HepG2 (cell line): ENCODE results near the gene POLR1C. TPM values are rescaled to one million over a fixed set of nuclear protein-coding genes. Genes with fewer than 3 reads are reported as not detected.
A peak's percentile ranks its signal among the peaks of the same experiment; 100 is the strongest.

Experiments used
- ARNT ChIP-seq: fragments of 450-650 bp; IDR thresholded peaks from 2 replicates; pipeline ENCODE4 v1.6.1; 2017
- CBX5 ChIP-seq: sonication (generic); formaldehyde crosslinking; IDR thresholded peaks from 2 replicates; pipeline ENCODE4 v1.4.0; 2020; ENCODE audit warnings: missing genetic modification reagents, borderline replicate concordance
- ELF1 ChIP-seq: sonication (generic); formaldehyde crosslinking; IDR thresholded peaks from 2 replicates; pipeline ENCODE4 v1.4.0; 2020; ENCODE audit warnings: missing genetic modification reagents
- HES4 ChIP-seq: sonication (generic); formaldehyde crosslinking; IDR thresholded peaks from 2 replicates; pipeline ENCODE4 v1.9.0; 2021; ENCODE audit warnings: mild to moderate bottlenecking, missing genetic modification reagents, borderline replicate concordance
- HMGA1 ChIP-seq: sonication (generic); formaldehyde crosslinking; conservative IDR thresholded peaks from 2 replicates; pipeline ENCODE4 v1.4.0; 2020; ENCODE audit warnings: missing genetic modification reagents
- KAT2B ChIP-seq: fragments of 150-350 bp; IDR thresholded peaks from 2 replicates; pipeline ENCODE4 v1.6.1; 2014; ENCODE audit warnings: low read depth, low read length, borderline replicate concordance
- MEIS2 ChIP-seq: sonication (generic); formaldehyde crosslinking; IDR thresholded peaks from 2 replicates; pipeline ENCODE4 v1.9.0; 2021; ENCODE audit warnings: mild to moderate bottlenecking, missing genetic modification reagents
- NFATC3 ChIP-seq: sonication (generic); formaldehyde crosslinking; IDR thresholded peaks from 2 replicates; pipeline ENCODE4 v1.5.1; 2020; ENCODE audit warnings: mild to moderate bottlenecking, missing genetic modification reagents
- NFYB ChIP-seq: sonication (generic); formaldehyde crosslinking; IDR thresholded peaks from 2 replicates; pipeline ENCODE4 v1.4.0; 2020; ENCODE audit warnings: missing genetic modification reagents
- PCBP2 ChIP-seq: fragments of 200-400 bp; formaldehyde crosslinking; optimal IDR thresholded peaks from 2 replicates; pipeline ENCODE3; 2018; ENCODE audit warnings: low read length, low read depth; ENCODE audit not compliant: poor library complexity, severe bottlenecking
- PHF21A ChIP-seq: sonication (generic); formaldehyde crosslinking; IDR thresholded peaks from 2 replicates; pipeline ENCODE4 v1.5.0; 2020; ENCODE audit warnings: mild to moderate bottlenecking, missing genetic modification reagents
- TP53 ChIP-seq: sonication (generic); formaldehyde crosslinking; conservative IDR thresholded peaks from 2 replicates; pipeline ENCODE4 v1.4.0; 2020; ENCODE audit warnings: missing genetic modification reagents
- ZBTB1 ChIP-seq: sonication (generic); formaldehyde crosslinking; IDR thresholded peaks from 2 replicates; pipeline ENCODE4 v1.4.0; 2020; ENCODE audit warnings: missing genetic modification reagents, borderline replicate concordance
- ZMAT3 ChIP-seq: sonication (generic); formaldehyde crosslinking; conservative IDR thresholded peaks from 2 replicates; pipeline ENCODE4 v1.7.0; 2021; ENCODE audit warnings: missing genetic modification reagents
- ZNF614 ChIP-seq: IDR thresholded peaks from 2 replicates; pipeline ENCODE4 v1.6.1; 2018; ENCODE audit warnings: missing biosample characterization, missing genetic modification reagents, inconsistent platforms, borderline replicate concordance
- polyA plus RNA-seq, 8 experiments: library from polyadenylated mRNA; depleted of rRNA in 3 of 8; stranded (reverse) in 7 of 8; unstranded in 1 of 8; fragments of >200 nt; fragmentation: Illumina TruSeq in 4 of 8; extraction: Trizol in 4 of 8; gene quantifications; 2 replicates each; pipeline versions ENCODE4 v1.2.1 to v1.2.3, GENCODE V29; 2011 to 2016; ENCODE audit warnings: low read depth in 4 of 8, missing spikeins in 1 of 8, mixed read lengths in 1 of 8; ENCODE audit not compliant: insufficient read depth in 1 of 8
- total RNA-seq, 5 experiments: library from RNA; depleted of rRNA; stranded (reverse); fragments of >200 nt; fragmentation: Illumina TruSeq; extraction: Trizol; gene quantifications; 2 replicates each; pipeline ENCODE4 v1.2.3, GENCODE V29; 2016; ENCODE audit warnings: low read depth in 1 of 5
- TF ChIP-seq, protein P1 (sequence below): IDR thresholded peaks from 2 replicates; pipeline ENCODE4 v1.6.1; 2016; ENCODE audit warnings: missing compliant biosample characterization, missing genetic modification reagents, borderline replicate concordance
- TF ChIP-seq, protein P2 (sequence below): IDR thresholded peaks from 2 replicates; pipeline ENCODE4 v1.6.1; 2012; ENCODE audit warnings: low read depth, low read length, improper control_type of control experiment
- TF ChIP-seq, protein P3 (sequence below): sonication (generic); formaldehyde crosslinking; IDR thresholded peaks from 2 replicates; pipeline ENCODE4 v1.4.0; 2020; ENCODE audit warnings: missing genetic modification reagents
- TF ChIP-seq, protein P4 (sequence below): IDR thresholded peaks from 2 replicates; pipeline ENCODE4 v1.6.1; 2016; ENCODE audit warnings: mild to moderate bottlenecking
- TF ChIP-seq, protein P5 (sequence below): sonication (generic); formaldehyde crosslinking; IDR thresholded peaks from 2 replicates; pipeline ENCODE4 v1.4.0; 2020; ENCODE audit warnings: mild to moderate bottlenecking, low read depth, missing genetic modification reagents
- TF ChIP-seq, protein P6 (sequence below): sonication (generic); formaldehyde crosslinking; IDR thresholded peaks from 2 replicates; pipeline ENCODE4 v1.5.0; 2020; ENCODE audit warnings: missing genetic modification reagents, mild to moderate bottlenecking, borderline replicate concordance

POLR1C gene
- total and polyA plus RNA-seq, 2 of the 13 experiments (the other 11 are each of a cell fraction or from before 2014, with no cell fraction given), result 62.6 to 72.2 TPM

DNA sequence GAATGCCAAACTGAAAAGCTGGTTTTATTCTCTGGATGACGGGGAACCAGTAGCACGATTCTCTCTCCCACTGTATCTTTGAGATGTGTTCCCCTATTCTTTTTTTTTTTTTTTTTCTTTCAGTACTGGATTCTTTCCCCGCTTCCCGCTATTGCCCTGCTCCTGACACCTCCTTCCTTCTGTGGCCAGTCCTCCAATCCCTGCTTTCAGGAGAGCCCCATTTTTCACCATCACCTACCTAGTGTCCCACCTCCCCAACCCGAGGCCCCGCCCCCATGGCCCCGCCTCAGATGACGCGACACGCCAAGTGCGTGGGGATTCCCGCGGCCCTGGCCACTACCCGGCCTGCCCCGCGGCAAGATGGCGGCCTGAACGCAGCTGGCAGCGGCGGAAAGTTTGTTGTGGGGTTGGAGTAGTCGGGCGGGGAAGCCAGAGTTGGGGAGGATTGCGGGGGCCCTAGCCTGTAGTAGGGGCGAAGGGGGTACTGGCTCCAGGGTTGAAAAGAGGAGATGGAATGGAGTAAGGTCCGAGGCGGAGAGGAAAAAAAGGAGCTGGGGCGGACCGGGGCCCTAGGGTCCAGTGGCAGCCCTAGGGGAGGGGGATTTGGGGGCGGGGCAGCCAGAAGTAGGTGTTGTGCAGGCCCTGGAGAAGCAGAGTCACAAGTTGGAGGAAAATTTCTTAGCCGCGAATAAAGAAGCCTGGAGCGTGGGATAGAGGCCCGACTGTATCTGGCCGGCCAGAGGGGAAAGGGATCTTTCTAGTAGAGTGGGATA lies 39.5 kb upstream of the POLR1C start, which contains the start of gene TJAP1 (continued):
- TF ChIP-seq ARNT (no peak), HMGA1 (CRISPR knock-in tag) (no peak), KAT2B (no peak), MEIS2 (CRISPR knock-in tag) (no peak), TP53 (CRISPR knock-in tag) (no peak), ZMAT3 (CRISPR knock-in tag) (no peak; the same call in 1 of the 2 replicates), PCBP2 (no peak), PHF21A (0 out of 2 replicates have a peak, but pooled peaks have one; percentile 45), NFATC3 (CRISPR knock-in tag) (no peak), CBX5 (CRISPR knock-in tag) (no peak; the same call in 1 of the 2 replicates), ELF1 (CRISPR knock-in tag) (no peak), HES4 (peak; percentile 63; the same call in 1 of the 2 replicates), ZNF614 (CRISPR knock-in tag) (peak; percentile 69; the same call in 1 of the 2 replicates), ZBTB1 (no peak), NFYB (CRISPR knock-in tag) (no peak)
- TF ChIP-seq, protein P1, sequence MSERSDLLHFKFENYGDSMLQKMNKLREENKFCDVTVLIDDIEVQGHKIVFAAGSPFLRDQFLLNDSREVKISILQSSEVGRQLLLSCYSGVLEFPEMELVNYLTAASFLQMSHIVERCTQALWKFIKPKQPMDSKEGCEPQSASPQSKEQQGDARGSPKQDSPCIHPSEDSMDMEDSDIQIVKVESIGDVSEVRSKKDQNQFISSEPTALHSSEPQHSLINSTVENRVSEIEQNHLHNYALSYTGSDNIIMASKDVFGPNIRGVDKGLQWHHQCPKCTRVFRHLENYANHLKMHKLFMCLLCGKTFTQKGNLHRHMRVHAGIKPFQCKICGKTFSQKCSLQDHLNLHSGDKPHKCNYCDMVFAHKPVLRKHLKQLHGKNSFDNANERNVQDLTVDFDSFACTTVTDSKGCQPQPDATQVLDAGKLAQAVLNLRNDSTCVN (CRISPR knock-in tag), result peak; percentile 59; the same call in 1 of the 2 replicates
- TF ChIP-seq, protein P2, sequence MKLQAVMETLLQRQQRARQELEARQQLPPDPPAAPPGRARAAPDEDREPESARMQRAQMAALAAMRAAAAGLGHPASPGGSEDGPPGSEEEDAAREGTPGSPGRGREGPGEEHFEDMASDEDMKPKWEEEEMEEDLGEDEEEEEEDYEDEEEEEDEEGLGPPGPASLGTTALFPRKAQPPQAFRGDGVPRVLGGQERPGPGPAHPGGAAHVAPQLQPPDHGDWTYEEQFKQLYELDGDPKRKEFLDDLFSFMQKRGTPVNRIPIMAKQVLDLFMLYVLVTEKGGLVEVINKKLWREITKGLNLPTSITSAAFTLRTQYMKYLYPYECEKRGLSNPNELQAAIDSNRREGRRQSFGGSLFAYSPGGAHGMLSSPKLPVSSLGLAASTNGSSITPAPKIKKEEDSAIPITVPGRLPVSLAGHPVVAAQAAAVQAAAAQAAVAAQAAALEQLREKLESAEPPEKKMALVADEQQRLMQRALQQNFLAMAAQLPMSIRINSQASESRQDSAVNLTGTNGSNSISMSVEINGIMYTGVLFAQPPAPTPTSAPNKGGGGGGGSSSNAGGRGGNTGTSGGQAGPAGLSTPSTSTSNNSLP, result 0 out of 2 replicates have a peak, but pooled peaks have one; percentile 18
- TF ChIP-seq, protein P3, sequence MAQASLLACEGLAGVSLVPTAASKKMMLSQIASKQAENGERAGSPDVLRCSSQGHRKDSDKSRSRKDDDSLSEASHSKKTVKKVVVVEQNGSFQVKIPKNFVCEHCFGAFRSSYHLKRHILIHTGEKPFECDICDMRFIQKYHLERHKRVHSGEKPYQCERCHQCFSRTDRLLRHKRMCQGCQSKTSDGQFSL, result peak; percentile 18; the same call in 1 of the 2 replicates
- TF ChIP-seq, protein P4, sequence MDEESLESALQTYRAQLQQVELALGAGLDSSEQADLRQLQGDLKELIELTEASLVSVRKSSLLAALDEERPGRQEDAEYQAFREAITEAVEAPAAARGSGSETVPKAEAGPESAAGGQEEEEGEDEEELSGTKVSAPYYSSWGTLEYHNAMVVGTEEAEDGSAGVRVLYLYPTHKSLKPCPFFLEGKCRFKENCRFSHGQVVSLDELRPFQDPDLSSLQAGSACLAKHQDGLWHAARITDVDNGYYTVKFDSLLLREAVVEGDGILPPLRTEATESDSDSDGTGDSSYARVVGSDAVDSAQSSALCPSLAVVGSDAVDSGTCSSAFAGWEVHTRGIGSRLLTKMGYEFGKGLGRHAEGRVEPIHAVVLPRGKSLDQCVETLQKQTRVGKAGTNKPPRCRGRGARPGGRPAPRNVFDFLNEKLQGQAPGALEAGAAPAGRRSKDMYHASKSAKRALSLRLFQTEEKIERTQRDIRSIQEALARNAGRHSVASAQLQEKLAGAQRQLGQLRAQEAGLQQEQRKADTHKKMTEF (CRISPR knock-in tag), result peak; percentile 50; the same call in 1 of the 2 replicates
- TF ChIP-seq, protein P5, sequence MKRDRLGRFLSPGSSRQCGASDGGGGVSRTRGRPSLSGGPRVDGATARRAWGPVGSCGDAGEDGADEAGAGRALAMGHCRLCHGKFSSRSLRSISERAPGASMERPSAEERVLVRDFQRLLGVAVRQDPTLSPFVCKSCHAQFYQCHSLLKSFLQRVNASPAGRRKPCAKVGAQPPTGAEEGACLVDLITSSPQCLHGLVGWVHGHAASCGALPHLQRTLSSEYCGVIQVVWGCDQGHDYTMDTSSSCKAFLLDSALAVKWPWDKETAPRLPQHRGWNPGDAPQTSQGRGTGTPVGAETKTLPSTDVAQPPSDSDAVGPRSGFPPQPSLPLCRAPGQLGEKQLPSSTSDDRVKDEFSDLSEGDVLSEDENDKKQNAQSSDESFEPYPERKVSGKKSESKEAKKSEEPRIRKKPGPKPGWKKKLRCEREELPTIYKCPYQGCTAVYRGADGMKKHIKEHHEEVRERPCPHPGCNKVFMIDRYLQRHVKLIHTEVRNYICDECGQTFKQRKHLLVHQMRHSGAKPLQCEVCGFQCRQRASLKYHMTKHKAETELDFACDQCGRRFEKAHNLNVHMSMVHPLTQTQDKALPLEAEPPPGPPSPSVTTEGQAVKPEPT (CRISPR knock-in tag), result 0 out of 2 replicates have a peak, but pooled peaks have one; percentile 52
- TF ChIP-seq, protein P6, sequence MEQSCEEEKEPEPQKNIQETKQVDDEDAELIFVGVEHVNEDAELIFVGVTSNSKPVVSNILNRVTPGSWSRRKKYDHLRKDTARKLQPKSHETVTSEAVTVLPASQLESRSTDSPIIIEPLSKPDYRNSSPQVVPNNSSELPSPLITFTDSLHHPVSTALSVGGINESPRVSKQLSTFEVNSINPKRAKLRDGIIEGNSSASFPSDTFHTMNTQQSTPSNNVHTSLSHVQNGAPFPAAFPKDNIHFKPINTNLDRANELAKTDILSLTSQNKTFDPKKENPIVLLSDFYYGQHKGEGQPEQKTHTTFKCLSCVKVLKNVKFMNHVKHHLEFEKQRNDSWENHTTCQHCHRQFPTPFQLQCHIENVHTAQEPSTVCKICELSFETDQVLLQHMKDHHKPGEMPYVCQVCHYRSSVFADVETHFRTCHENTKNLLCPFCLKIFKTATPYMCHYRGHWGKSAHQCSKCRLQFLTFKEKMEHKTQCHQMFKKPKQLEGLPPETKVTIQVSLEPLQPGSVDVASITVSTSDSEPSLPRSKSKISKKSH (CRISPR knock-in tag), result peak; percentile 57; the same call in 1 of the 2 replicates
